GM12801 (cell line): ENCODE measurements around the gene HBB.

Experiments
- TF ChIP-seq, protein P1 (sequence below): IDR thresholded peaks from one replicate; pipeline ENCODE4 v1.5.1; 2011; ENCODE audit warnings: control low read depth; ENCODE audit not compliant: insufficient read length; ENCODE audit errors: extremely low read depth

HBB gene

DNA sequence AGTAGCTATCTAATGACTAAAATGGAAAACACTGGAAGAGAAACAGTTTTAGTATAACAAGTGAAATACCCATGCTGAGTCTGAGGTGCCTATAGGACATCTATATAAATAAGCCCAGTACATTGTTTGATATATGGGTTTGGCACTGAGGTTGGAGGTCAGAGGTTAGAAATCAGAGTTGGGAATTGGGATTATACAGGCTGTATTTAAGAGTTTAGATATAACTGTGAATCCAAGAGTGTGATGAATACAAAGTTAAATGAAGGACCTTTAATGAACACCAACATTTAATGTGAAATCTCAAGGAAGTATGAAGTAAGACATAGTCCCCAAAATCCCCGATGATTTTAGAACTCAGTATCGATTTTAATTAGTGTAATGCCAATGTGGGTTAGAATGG, 10.5 kb upstream of the HBB start:
- TF ChIP-seq, protein P1, sequence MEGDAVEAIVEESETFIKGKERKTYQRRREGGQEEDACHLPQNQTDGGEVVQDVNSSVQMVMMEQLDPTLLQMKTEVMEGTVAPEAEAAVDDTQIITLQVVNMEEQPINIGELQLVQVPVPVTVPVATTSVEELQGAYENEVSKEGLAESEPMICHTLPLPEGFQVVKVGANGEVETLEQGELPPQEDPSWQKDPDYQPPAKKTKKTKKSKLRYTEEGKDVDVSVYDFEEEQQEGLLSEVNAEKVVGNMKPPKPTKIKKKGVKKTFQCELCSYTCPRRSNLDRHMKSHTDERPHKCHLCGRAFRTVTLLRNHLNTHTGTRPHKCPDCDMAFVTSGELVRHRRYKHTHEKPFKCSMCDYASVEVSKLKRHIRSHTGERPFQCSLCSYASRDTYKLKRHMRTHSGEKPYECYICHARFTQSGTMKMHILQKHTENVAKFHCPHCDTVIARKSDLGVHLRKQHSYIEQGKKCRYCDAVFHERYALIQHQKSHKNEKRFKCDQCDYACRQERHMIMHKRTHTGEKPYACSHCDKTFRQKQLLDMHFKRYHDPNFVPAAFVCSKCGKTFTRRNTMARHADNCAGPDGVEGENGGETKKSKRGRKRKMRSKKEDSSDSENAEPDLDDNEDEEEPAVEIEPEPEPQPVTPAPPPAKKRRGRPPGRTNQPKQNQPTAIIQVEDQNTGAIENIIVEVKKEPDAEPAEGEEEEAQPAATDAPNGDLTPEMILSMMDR, result no peak

DNA sequence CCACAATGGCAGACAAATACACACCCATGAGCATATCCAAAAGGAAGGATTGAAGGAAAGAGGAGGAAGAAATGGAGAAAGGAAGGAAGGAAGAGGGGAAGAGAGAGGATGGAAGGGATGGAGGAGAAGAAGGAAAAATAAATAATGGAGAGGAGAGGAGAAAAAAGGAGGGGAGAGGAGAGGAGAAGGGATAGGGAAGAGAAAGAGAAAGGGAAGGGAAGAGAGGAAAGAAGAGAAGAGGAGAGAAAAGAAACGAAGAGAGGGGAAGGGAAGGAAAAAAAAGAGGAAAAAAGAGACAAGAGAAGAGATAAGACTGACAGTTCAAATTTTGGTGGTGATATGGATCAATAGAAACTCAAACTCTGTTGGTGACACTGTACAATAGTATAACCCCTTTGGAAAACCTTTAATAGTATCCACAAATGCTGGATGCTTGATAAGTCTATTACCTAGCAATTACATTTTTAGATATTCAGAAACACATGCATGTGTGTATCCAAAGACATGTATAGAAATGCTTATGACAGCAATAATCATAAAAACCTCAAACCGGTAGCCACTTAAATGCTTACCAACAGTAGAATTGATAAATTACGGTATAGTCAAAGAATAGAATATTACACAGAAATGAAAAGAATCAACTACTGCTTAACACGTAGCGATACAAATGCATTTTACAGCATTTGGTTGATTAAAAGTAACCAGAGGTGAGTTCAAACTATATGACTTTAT, 8.7 kb upstream of the HBB start:
- TF ChIP-seq, protein P1, result no peak

DNA sequence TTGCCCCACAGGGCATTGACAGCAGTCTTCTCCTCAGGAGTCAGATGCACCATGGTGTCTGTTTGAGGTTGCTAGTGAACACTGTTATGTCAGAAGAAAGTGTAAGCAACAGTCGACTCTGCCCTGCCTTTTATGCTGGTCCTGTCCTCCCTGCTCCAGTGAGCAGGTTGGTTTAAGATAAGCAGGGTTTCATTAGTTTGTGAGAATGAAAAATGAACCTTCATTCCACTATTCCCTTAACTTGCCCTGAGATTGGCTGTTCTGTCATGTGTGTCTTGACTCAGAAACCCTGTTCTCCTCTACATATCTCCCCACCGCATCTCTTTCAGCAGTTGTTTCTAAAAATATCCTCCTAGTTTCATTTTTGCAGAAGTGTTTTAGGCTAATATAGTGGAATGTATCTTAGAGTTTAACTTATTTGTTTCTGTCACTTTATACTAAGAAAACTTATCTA, 7.5 kb upstream of the HBB start, which contains the start of gene HBD:
Gene HBD, minus strand, starts transcription at position 103 of the 454 bp plus-strand sequence. Its CDS starts 50 bp downstream, at position 53.
- TF ChIP-seq, protein P1, result no peak

DNA sequence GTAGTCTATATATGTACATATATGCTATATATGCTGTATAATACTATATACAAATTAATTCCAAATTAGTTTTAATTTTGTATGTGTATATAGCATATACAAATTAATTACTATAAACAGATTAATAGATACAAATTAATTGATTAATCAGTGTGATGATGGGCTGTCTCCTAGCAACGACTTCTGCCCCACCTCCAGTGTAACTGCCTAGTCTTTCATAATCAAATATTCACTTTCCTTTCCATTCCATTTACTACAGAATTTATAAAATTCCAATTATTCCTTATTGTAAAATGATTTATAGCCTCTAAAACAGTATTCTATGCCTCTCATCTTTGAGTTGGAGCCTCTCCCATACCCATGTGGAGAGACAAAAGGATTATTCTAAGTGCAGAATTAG, 6.4 kb upstream of the HBB start:
- TF ChIP-seq, protein P1, result no peak

DNA sequence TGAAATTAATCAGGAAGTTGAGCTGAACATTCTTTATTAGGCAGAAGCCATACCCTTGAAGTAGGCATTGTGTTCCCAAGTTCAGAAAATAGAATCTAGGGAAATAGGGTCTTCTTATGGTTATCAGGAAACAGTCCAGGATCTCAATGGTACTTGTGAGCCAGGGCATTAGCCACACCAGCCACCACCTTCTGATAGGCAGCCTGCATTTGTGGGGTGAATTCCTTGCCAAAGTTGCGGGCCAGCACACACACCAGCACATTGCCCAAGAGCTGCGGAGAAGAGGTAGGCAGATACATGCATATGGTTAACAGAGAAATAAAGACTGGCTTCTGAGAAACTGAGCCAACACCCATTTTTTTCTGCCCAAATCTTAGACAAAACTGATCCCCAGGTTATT, 6.0 kb upstream of the HBB start:
- TF ChIP-seq, protein P1, result no peak

DNA sequence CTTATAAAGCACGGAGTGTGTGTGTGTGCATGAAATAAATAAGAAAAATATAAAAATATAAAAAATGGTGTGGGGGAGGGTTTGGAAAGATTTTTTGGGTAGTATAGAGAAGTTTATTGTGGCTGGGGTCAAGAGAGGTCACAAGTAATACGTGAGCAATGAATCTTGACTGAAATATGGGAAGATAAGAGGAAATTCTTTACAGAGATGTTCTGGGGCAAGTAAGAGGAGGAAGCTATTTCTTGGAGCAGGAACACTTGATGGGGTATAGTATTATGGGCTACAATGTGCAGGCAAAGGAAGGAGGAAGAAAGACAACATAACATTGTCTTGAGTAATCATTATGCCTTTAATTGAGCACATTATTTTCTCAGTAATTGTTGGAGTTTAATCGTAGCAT, 5.3 kb upstream of the HBB start:
- TF ChIP-seq, protein P1, result no peak

DNA sequence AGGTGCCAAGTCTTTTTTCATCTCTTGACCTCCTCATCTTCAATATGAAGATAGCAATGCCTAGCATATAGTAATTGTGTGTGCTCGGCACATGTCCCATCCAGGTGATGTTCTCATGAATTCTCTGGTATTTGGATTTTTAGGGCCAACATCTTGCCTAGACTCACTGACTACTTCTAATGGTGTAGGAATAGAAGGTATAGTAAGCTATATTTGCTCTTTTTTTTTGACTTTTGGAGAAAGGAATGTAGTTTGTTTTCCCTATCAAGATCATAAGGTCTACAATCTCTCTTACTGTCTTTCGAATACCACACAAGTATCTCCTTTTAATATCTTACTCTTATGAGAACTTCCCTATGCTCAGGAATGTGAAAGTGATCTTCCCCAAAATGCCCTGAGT, 4.2 kb upstream of the HBB start:
- TF ChIP-seq, protein P1, result no peak
